Urothelium cell line (cell line): ENCODE data around the gene RNU6-1.

Source experiments
- DNase-seq: peaks from one replicate; pipeline ENCODE4 v3.0.0; 2011; ENCODE audit warnings: low spot score, mixed read lengths
- FAIRE-seq: peaks from 2 replicates; lab custom pipeline; 2011; peaks lifted over from hg19 to GRCh38; lab: Jason Lieb, UNC

The RNU6-1 gene

DNA sequence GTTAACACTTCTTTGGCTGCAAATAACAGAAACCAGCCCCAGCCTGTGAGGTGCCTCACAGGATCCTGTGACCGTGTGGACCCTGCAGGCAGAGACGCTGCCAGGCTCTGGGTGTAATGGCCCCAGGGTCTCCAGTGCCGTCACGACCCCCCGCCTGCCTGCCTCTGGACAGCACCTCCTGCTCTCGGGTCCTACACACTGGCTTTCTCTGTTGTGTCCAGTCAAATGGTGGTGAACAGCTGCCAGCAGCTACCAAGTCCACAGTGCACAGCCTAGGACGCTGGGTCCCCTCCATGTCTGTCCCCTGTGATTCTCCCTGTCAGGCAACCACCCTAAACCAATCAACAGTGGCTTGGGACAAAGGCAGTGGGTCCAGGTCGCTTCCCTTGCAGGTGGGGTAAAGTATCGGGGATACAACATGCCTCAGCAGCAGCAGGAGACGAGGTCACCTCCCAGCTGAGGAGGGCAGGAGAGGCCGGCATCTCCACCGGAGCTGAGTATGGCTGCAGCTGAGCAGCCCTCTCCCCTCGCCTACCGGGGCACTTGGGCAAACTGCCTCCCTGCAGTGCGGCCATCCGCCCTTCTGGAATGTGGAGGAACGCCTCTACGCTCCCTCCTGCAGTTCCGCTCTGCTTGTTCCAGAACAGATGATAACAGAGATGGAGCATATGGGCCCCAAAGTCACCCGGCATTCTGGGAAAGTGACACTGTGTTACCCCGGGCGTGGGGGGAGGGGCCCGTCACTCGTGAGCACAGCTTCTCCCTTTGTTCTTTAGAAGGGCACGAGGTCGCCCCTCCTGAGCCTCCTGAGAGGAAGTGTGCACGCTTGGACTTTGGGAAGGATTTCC, 35.6 kb downstream of the RNU6-1 start:
- FAIRE-seq: no peak
- no peak for DNase-seq

DNA sequence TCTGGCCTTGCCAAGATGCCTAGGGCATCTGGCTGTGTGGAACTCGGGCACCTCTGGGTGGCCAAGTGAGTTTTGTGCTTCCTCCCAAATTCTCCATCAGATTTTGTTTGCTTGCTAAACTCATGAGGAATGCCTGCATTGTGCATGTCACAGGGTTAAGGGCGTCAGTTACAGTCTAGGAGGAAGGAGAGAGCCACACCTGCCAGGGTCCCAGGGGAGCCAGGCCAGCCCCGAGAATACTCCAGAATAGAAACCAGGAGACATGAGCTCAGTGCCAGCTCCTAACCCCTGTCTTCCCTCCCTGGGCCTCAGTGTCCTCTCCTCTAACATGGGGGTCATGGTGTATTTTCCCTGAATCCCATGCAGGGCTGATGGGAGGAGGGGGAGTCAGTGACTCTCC, 36.5 kb downstream of the RNU6-1 start:
- DNase-seq (no peak), FAIRE-seq (no peak)

DNA sequence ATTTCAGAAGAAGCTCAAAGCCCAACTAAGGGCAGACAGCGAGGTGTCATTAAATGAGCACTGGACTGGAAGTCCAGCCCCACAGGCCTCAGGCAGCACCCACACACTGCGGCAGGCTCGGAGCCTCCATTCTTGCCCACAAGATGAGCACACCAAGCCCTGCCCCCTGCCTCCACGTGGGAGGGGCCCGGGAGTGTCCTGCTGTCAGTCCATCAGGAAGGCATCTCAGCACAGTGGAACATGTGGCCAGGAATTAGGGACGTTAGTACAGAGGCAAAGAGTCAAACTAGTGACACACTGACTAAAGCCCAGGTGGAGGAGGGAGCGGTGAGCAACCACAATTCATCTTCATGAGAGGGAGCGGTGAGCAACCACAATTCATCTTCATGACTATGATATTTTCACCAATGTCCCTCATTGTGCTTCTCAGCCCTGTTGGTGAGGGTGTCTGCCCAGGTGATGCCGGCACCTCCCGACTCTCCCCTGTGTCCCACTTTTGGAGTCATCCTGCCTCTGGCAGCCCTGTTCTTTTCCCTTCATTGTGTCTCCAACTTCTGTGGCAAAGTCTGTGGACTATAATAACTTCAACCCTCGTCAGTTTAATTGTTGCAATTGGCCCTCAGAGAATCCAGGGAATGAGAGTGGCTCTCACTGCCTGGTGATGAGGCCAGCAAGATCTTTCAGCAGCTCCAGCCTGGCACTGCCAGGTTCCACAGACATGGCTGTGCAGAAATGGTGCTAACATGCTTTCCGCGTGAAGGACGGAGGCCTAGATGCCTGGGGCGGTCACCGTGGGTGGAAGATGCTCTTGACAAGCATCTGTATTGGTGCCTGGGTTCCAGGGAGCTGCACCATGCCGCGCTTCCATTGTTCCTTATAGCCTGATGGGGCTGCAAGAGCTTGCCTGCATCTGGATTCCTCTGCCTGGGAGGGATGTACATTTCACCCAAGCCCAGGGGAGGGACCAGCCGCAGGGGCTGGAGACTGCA, 37.6 kb downstream of the RNU6-1 start:
- FAIRE-seq (peak; percentile 67), DNase-seq (no peak)

DNA sequence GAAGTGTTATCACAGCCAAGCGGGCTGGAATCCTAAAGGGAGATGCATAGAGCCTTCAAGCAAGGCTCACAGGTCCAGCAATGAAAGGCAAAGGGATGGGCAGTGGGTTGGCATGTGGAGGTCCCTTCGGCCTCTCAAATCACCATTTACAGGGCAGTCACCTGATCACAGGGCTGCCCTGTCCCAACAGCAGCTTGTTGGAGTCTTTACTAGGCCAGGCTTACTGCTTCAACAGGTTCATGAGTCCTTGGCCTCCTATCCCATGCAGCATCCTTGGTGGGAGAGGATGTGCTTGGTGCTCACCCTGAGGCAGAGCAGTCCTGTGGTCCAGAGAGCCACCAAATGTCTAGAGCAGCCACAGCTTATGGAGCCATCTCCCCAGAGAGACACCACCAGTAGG, 38.7 kb downstream of the RNU6-1 start:
- no peak for DNase-seq
- peak; percentile 73 for FAIRE-seq

DNA sequence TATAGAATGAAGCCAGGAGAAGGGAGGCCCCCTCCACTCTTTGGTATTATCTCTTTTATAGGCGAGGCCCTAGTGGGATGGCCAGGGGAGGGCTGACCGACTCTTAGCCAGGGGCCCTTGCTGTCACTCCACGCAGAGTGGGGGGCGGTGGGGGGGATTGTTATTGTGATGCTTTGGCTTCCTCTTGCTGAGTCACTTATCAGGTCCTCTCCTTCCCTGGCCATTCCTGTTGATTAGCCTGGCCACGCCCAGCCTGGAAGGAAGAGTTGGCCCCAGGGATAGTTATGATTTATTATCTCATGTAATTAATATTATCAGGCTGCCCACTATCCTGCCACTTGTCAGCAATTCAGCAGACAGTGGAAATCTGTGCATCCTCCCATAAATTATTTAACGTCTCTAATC, 40.0 kb downstream of the RNU6-1 start:
- FAIRE-seq: no peak

DNA sequence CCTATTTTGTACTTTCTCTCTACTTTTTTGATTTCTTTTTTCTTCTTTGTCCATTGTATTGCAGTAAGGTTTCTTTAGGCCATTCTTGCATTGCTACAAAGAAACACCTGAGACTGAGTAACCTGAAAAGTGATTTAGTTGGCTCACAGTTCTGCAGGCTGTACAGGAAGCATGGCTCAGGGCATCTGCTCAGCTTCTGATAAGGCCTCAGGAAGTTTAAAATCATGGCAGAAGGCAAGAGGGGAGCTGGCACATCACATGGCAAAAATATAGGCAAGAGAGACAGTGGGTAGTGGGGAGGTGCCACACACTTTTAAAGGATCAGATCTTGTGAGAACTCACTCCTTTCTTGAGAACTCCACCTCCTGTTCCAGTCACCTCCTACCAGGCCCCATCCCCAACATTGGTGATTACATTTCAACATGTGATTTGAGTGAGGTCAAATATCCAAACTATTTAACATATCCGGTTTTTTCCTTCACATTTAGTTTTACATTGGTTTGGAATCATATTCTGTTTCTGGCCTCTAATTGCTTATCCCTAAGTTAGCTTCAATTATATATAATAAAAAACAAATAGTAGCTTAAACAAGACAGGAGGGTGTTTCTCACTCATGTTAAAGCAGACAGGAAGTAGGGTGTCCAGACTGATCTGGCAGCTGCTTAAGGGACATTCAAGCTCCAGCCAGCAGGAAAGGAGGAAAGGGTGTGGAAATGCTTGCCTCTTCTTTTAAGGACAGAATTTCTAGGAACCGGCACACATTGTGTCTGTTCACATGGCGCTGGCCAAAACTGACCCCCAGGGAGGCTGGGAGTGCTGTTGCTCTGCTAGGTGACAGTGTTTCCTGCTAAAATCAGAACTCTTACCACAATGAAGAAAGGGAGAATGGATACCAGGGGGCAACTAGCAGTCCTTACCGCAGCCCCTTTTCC, 43.4 kb downstream of the RNU6-1 start:
- FAIRE-seq: no peak
- DNase-seq: no peak

More for the DNA sequence above, 40.0 kb downstream of the RNU6-1 start:
- DNase-seq: no peak

DNA sequence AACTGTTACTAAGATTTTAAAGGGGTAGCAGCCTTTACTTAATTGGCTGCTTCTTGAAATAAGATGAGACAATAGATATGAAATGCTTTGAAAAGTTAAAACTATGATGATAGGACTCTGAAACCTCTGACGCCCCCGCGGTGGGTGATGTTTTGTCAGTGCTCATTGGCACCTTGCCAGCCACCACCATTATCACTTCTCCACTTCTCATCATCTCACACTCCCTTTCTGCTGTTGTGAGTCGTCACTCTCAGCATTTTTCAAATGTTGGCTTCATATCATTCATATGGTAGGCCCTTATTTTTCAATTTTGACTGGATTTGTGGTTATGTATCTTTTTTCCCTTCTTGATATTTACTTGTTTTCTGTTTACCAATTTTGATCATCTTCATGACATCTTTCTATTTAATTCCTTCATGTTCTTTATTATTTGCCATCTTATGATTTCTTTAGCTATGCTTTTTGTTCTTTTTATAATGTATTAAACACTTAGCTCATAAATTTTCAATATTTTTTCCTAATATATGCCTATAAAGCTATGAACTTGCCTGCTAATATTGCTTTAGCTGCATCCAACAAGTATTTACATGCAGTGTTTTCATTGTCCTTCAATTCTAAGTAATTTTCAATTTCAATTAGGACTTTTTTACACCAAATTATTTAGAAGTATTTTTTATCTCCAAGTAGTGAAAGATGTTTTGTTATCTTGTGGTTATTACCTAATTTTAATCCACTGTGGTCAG, 44.8 kb downstream of the RNU6-1 start:
- FAIRE-seq: no peak
- no peak for DNase-seq

DNA sequence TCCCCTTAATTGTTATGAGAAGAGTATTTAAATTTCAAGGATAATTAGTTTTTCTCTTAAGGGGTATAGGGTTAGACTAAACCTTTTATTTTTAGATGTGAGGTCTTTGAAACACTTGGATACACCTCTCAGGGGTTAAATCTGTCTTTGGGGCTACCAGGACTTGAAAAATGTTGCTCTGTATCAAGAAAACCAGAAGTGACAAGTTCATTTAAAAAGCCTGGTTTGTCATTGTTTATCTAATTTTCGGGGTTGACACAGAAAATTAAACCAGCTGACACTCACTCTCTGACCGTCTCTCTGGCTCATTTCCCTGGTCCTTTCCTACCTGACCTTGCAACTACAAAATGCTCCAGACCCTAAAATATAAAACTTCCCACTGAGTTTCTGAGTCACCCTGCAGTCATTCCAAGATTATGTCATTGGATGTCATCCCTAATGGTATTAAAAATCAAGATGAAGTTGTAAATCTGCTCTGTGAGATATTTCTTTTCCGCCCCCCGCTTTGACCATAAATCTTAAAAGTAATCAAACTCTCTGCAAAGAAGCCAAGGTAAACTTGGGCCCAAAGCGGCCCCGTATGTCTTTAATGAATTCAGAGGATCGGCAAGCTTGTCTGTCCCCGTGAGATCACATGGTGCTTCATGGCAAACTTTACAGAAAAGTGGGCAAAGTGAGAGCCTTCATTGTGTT, 47.4 kb downstream of the RNU6-1 start:
- no peak for FAIRE-seq
- DNase-seq: peak; percentile 34

DNA sequence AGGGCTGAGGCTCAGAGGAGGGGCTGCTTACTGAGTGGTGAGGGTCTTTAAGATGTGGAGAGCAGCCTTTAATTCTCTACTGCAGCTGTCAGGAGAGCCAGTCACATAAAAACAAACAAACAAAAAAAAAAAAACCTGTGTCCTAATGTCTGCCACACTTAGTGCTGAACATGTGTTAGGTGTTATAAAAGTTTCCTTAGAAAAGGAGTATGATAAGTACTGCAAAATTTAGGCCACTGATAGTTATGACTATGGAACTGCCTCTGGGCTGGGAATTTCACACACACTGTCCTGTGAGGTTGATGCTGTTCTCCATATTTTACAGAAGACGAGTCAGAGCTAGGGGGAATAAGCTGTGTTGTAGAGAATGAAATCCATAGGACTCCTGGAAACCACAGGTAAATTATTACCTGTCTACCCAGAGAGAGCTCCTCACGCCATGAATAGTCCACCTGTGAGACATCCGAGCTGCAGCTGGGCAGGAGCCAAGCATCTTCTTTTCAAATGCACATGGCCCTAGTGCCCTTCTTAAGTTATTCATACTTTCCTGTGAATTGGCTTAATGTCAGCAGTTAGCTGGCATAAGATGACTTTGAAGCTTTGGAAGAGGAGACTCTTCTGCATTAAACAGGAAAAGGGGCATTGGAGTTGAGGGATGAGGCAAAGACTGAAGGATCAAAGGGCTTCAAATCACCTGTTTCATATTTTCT, 49.1 kb downstream of the RNU6-1 start:
- no peak for DNase-seq
- no peak for FAIRE-seq
